OCI-M2 (cell line): ENCODE results near the gene PPP3R1.
A peak's percentile ranks its signal among the peaks of the same experiment; 100 is the strongest.

Experiments used
- DNase-seq: peaks from one replicate; lab custom pipeline; 2025; ENCODE audit not compliant: unreplicated experiment; lab: John Stamatoyannopoulos, UW

PPP3R1 gene

GRCh38 chr2:68258851-68259250 is 6.5 kb upstream of the PPP3R1 start:
- DNase-seq: no peak

- DNase-seq: no peak
Observed at GRCh38 chr2:68256093-68256450, 3.7 kb upstream of the PPP3R1 start.

GRCh38 chr2:68253219-68254068 is 1.1 kb upstream of the PPP3R1 start:
- no peak for DNase-seq

DNA sequence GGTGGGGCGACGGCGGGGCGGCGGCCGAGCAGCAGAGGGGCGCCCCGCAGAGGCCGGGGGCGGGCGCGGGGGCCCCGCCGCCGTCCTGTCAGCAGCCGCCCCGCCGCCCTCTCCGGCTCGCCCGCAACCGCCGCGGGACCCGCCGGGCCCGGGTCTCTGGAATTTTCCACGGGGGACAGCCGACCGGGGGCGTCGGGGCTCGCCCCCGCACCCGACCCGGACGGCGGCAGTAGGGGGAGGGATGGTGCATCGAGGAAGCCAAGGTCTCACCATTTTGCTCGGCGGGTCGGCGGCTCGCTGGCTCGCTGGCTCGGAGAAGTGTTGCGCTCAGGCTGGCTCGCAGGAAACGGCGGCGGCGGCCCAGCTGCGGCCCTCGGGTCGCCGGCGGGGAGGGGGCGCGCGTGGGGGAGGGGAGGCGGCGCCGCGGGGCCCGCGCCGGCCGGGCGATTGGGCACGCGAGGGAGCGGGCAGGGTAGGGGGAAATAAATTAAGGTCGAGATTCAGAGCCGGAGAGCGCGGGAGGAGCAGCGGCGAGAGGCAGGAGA is 405 bp downstream of the PPP3R1 start:
- DNase-seq: no peak

- DNase-seq: peak; percentile 46
Observed at GRCh38 chr2:68251187-68251854, 1.0 kb downstream of the PPP3R1 start.

GRCh38 chr2:68250652-68251186 is 1.6 kb downstream of the PPP3R1 start:
- DNase-seq: no peak

GRCh38 chr2:68250196-68250595 is 2.1 kb downstream of the PPP3R1 start:
- DNase-seq: no peak

- no peak for DNase-seq
Observed at GRCh38 chr2:68248806-68249205, 3.5 kb downstream of the PPP3R1 start.

- no peak for DNase-seq
Observed at GRCh38 chr2:68248361-68248760, 4.0 kb downstream of the PPP3R1 start.

- DNase-seq: no peak
Observed at GRCh38 chr2:68246396-68246795, 5.9 kb downstream of the PPP3R1 start.

DNA sequence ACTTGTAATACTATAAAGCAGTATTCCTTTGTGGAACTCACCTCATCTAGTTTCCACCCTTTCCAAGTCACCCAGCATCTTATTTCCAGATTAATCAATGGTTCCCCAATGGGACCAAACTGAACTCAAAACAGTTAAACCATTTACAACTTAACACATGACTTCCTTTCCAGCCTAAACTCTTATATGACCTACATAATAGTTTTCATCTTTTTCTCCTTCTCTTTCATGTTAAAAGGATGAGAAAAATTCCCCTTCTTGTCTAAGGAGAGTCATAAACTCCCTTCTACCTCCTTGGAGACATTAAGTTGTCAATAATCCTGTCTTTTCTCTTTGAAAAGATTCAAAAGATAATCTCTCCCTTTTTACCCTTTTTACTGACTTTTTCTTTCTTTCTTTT is 6.7 kb downstream of the PPP3R1 start:
- no peak for DNase-seq

DNA sequence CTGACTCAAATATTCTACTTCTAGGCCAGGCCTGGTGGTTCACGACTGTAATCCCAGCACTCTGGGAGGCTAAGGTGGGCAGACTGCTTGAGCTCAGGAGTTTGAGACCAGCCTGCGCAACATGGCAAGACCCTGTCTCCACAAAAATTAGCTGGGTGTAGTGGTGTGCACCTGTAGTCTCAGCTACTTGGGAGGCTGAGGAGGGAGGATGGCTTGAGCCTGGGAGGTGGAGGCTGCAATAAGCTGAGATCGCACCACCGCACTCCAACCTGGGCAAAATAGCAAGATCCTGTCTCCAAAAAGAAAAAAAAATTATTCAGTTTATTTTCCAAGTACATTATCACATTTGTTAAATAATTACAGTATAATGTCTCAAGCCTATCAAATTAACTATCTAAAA is 7.3 kb downstream of the PPP3R1 start:
- no peak for DNase-seq

- no peak for DNase-seq
Observed at GRCh38 chr2:68244456-68244855, 7.9 kb downstream of the PPP3R1 start.

- no peak for DNase-seq
Observed at GRCh38 chr2:68241732-68242131, 10.6 kb downstream of the PPP3R1 start.

DNA sequence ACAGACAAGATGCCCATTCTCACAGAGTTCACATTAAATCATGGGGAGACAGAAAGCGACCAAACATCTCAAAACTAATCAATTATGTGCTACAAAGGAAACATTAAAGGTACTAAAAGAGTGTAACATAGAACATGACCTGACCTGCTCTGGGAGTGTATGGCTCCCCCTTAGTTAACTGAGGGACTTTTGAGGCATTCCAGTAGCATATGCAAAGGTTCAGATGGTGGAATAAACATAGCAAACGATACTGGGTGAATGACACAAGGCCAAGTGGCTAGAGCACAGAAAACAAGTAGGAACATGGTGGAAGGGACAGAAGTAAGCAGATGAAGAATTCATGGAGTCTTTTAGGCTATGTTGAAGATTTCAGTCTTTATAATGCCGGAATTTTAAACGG is 11.9 kb downstream of the PPP3R1 start:
- no peak for DNase-seq

- no peak for DNase-seq
Observed at GRCh38 chr2:68238955-68239822, 13.1 kb downstream of the PPP3R1 start.

GRCh38 chr2:68237976-68238580 is 14.3 kb downstream of the PPP3R1 start:
- no peak for DNase-seq

DNA sequence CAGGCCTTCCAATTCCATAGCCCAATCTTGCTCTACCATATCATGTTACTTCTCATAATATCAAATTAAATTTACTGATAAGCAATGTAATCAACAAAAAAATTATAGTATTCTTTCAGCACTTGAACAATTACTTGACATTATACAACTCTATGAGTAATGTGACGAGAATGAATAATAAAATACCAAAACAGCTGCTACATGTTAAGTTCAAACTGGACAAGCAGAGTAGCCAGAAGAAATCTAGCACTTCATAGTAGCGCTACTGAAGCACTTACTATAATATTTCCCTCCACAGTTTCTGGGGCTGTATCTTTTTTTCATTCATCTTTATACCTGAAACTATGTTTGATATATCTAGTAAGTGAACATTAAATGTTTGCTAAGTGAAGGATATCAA is 14.9 kb downstream of the PPP3R1 start:
- DNase-seq: no peak

- DNase-seq: no peak
Observed at GRCh38 chr2:68236876-68237275, 15.5 kb downstream of the PPP3R1 start.

GRCh38 chr2:68236103-68236734 is 16.1 kb downstream of the PPP3R1 start:
- no peak for DNase-seq
